Retinal pigment epithelial cell (primary cell): ENCODE results near the gene KEL.

Source experiments
- DNase-seq: peaks from one replicate; pipeline ENCODE4 v3.0.0-alpha.2; 2010; ENCODE audit warnings: low read depth
- H3K4me3 ChIP-seq: 2 replicates; pipeline ENCODE4 v1.5.1; 2011; ENCODE audit warnings: mild to moderate bottlenecking, low read length, control low read depth, moderate library complexity
- CTCF ChIP-seq: conservative IDR thresholded peaks from 2 replicates; pipeline ENCODE4 v1.5.1; 2011; ENCODE audit warnings: low read depth, low read length, control low read depth, inconsistent platforms

The KEL gene

GRCh38 chr7:142894985-142895593 is 67.1 kb downstream of the KEL start:
- H3K4me3 ChIP-seq, result no peak overlapping the region
- no peak for TF ChIP-seq CTCF
- no peak for DNase-seq

GRCh38 chr7:142894112-142894984 is 67.8 kb downstream of the KEL start:
- no peak for DNase-seq
- no peak overlapping the region for H3K4me3 ChIP-seq
- TF ChIP-seq CTCF, result no peak

GRCh38 chr7:142892951-142893350 is 69.2 kb downstream of the KEL start:
- no peak for TF ChIP-seq CTCF
- no peak for DNase-seq
- no peak overlapping the region for H3K4me3 ChIP-seq

- no peak for DNase-seq
These were observed 70.6 kb downstream of the KEL start for GRCh38 chr7:142891490-142892082.

More at GRCh38 chr7:142891490-142892082, 70.6 kb downstream of the KEL start:
- TF ChIP-seq CTCF, result no peak
- no peak overlapping the region for H3K4me3 ChIP-seq
